GM21529 (cell line): ENCODE data around the gene CUL3.
"Not testable (repeated sequence)": the region's sequence is repeated elsewhere in the genome, so short reads cannot be mapped to it uniquely, and the experiment has no call there.

Experiments used
- ATAC-seq: cut with Tn5 transposase; IDR thresholded peaks from one replicate; pipeline ENCODE4 v1.9.1; 2021; ENCODE audit not compliant: unreplicated experiment

CUL3 gene

GRCh38 chr2:224585211-224586088 lies at the start of gene CUL3:
TSS of gene CUL3 (minus strand) at chr2:224585363. CDS start at chr2:224585009, 354 bp downstream.
- peak; percentile 78 for ATAC-seq

- no peak for ATAC-seq
These were observed 45.7 kb upstream of the CUL3 start for GRCh38 chr2:224630659-224631550.

GRCh38 chr2:224628416-224628815 lies 43.3 kb upstream of the CUL3 start:
- no peak for ATAC-seq

DNA sequence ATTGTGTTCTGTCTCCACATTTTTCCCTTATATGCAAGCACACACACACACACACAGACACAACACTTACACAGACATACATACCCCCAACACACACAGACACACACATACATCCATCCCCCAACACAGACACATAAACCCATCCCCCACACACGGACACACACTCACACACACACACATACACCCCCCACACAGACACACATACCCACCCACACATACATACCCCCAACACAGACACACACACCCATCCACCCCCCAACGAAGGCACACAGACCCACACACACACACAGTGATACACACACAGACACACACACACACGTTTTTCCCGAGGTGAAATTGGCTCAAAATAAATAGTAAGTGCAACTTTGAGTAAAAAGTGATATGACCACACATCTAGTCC lies 41.6 kb upstream of the CUL3 start:
- ATAC-seq = no peak

DNA sequence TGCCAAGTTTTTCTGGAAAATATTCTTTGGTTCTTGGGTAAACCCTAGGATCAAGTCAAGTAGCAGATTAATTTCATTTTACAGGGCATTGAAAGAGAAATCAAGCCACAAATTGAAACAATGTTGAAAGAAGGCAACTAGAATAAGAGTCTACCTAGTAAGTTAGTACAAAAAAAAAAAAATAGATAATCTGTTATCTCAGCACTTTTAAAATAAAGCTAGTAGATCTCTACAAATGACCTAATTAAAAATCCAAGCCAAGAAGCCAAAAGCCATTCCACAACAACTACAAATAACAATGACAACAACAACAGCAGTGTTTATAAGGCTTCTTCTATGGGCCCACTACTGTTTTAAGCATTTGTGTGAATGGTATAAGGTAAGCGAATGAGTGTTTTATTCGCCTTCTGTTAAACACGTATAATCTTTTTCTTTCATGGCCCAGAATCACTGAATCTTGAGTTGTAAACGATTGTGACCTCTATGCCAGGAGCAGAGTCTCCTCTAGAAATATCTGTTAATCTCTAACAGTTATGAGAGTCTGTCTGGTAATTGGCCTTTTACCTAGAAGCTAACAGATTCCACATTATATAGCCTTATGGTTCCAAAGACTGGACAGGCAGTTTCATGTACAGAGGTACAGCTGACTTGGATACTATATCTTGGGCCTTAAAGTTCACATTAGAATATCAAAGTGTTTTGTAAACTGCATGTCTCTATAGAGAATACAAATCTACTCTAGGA lies 28.6 kb upstream of the CUL3 start:
- ATAC-seq = no peak

DNA sequence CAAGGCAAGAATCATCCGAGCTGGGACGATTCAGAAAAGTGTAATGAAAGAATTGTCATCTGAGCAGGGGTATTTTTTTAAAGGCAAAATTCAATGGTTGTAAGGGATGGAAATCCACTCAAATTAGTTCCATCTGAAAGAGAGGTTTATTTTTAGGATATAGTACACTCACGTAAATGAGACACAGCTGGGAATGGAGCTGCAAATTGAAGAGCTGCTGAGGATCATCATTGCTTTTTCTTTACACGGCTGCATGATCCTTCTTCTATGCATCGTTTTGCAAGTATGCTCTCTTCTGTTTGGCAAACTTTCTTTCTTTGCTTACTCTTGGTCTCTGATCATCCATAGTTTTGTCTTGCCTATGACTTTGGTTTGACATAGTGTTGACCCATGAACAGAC lies 27.4 kb upstream of the CUL3 start:
- no peak for ATAC-seq

DNA sequence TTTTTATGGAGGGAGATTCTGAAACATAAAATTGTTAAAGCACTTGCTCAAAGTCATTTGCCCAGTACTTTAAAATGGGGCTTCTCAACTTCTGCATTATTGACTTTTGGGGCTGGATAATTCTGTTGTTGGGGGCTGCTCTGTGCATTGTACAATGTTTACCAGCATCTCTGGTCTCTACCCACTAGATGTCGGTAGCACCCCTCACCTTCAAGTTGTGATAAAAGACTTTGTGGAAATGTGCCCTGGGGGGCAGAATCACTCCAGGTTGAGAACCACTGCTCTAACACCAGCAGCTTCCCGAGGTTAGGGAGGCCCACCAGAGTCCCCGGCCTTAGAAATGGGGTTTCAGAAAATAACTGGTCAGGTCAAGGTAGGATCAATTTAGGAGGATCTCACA lies 26.8 kb upstream of the CUL3 start:
- ATAC-seq = no peak

DNA sequence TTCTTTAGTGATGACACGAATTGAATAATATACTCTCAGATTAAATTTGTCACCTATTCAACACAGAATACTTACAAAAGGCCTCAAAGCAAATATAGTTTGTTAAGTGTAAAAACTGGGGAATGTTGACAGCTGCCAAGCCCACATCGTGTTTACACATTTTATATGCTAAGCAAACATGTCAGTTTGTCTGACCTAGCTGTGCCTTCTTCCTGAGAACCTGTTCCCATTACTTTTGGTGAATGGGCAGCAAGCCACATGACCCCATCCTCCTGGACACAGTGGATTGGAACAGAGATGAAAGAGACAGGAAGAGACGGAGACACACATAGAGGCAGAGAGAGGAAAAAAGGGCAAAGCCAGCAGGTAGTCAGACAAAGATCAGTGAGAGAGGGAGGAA lies 22.9 kb upstream of the CUL3 start:
- no peak for ATAC-seq

- ATAC-seq = not testable (repeated sequence)
These were observed 18.8 kb upstream of the CUL3 start for GRCh38 chr2:224603746-224604500.

- not testable (repeated sequence) for ATAC-seq
These were observed 17.7 kb upstream of the CUL3 start for GRCh38 chr2:224602778-224603375.

DNA sequence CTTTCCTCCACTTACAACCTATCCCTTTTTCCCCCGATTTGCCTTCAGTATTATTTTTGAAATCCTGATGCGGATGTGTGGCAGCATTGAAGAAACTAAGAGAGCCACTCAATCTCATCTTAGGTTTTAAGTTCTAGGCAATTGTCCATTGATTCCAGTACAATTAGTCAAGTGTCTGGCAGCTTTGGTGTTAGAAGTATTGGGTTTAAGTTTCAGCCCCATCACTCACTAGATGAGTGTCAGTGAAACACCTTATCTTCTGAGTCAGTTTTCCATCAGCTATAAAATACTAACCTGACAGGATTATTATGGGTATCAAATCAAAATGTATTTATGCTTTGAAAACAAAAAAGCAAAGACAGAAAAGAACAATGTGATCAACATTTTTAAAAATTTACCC lies 16.8 kb upstream of the CUL3 start:
- ATAC-seq = no peak

DNA sequence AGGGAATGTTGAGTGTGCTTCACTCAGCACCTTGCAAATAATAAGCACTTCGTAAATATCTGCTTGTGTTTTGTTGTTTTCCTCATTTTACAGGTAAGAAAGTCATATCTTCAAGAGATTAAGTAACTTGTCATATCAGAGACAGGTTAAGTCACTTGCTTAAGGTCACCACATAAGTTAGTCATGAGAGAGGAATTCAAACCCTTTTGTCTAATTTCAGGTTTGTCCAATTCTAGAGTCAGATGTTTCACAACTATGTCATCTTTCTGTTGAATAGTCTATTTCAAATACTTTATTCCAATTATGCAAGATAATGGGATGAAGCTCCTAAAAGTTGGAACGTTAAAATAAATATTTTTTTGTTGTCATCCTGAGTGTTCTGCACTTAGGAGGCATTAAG lies 13.5 kb upstream of the CUL3 start:
- ATAC-seq = no peak

DNA sequence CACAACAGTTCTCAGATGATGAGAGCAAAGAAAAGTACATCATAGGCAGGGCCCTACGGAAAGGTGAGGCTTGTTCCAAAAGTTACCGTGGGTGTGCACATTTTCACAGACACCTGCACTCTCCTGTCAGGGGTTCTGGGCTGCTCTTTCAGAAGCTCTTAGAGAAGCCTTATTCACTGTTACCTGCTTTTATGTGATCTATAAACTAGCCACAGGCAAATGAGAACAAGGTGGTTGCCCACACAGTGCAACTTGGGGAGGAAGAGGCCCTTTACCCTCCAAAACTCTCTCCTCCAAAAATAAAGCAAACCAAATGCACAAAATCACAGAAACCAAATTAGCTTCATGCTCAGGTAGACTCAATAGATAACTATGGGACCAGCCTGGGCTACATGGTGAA lies 11.1 kb upstream of the CUL3 start:
- ATAC-seq = no peak

GRCh38 chr2:224595518-224595917 lies 10.4 kb upstream of the CUL3 start:
- ATAC-seq = no peak

- ATAC-seq = no peak
These were observed 9.7 kb upstream of the CUL3 start for GRCh38 chr2:224594840-224595239.

- no peak for ATAC-seq
These were observed 6.1 kb upstream of the CUL3 start for GRCh38 chr2:224591220-224591619.

- ATAC-seq = no peak
These were observed 1.0 kb upstream of the CUL3 start for GRCh38 chr2:224586127-224586695.

DNA sequence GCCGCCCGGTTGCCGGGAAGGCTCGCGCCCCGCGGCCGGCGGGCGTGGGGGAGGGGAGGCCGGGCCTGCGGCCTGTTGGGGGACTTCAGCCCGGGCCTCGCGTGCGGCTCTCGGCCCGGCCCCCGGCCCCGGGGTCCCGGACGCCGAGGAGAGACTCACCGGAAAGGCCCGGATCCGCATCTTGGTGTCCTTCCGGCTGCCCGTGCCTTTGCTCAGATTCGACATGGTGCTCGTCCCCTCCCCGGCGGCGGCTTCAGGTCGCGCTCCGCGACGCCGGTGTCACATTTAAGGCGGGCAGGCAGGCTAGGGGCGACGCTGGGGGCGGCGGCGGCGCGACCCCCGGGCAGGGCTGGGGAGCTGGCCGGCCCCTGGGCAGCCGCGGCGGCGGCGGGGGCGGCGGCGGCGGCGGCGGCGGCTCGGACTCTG lies 365 bp downstream of the CUL3 start:
- peak; percentile 32 for ATAC-seq

DNA sequence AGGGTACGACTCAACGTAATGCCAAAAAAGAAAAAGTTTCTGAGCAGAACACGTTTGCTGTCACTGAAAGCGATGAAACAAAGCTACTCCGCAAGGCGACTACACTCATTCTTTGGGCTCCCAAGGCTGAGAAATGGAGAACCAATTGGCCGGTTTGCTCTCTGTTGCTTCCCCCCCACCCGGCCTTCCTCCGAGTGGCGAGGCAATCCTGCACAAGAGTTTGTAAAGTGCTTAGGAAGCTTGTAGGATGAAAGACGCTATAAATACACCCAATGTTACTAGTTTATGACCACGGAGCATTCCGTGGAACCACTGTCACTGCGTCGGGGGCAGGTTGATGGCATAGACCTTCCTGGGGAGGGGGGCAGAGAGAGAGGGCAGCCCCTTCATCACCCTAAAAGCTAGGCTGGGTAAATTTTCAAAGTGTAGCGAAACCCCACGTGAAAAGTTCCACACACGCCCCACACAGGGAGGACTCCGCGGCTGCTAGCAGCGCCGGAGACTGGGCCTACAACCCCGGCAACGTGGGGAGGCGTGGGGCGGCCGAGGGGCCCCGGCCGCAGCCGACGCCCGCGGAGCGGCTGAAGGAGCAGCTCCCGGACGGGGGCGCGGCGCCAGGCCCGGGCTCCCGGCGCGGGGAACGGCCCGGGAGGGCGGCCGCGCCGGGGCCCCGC lies 915 bp downstream of the CUL3 start:
- ATAC-seq = peak; percentile 1
